Sigmoid colon (tissue), 3 donors: Measurements from ENCODE around the gene CNIH4.
"Not testable (repeated sequence)": the region's sequence is repeated elsewhere in the genome, so short reads cannot be mapped to it uniquely, and the experiment has no call there.

Experiments used
- CTCF ChIP-seq, 4 experiments: fragments of 450-650 bp in 3 of 4; fragments of 200-600 bp in 1 of 4; IDR thresholded peaks; one replicate each; pipeline ENCODE4 v1.5.1; 2016 to 2019; ENCODE audit warnings: antibody characterized with exemption in 4 of 4, mild to moderate bottlenecking in 3 of 4, moderate library complexity in 2 of 4
- POLR2A ChIP-seq, 2 donors: fragments of 450-650 bp; IDR thresholded peaks; one replicate each; pipeline ENCODE4 v1.6.1; 2016; ENCODE audit warnings: antibody characterized with exemption in 2 of 2, mild to moderate bottlenecking in 2 of 2, moderate library complexity in 2 of 2

- not testable (repeated sequence) for TF ChIP-seq CTCF, POLR2A (IDR thresholded peaks at IDR 0.05)
These were observed 70.2 kb downstream of the CNIH4 start for GRCh38 chr1:224426869-224427268.
